Midbrain (tissue), 1 donor: ENCODE results near the gene WNT4.

ENCODE experiments used
- DNase-seq: peaks from one replicate; lab custom pipeline; 2025; lab: John Stamatoyannopoulos, UW

WNT4 gene

GRCh38 chr1:22143065-22144033 is at the start of gene WNT4:
WNT4 (minus strand) TSS chr1:22143097; CDS start chr1:22142922, 175 bp downstream.
- peak; percentile 8 for DNase-seq

DNA sequence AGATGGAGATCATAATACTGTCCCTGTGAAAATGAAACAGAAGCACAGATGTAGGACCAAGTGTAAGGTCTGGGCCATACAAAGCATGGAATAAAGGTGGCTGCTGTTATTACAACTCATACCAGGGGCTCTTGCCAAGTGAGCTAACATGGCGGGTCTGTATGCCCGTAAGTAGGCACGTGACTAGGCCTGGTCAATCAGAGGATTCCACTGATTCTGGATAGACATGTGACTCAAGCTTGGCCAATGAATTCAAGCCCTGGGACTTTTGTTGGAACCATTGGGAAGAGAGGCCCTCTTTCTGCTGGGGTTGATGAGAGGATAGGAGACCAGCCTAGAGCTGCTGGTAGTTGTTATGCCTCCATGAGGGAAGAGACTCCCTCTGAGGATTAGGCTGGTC is 47.8 kb upstream of the WNT4 start:
- no peak for DNase-seq

DNA sequence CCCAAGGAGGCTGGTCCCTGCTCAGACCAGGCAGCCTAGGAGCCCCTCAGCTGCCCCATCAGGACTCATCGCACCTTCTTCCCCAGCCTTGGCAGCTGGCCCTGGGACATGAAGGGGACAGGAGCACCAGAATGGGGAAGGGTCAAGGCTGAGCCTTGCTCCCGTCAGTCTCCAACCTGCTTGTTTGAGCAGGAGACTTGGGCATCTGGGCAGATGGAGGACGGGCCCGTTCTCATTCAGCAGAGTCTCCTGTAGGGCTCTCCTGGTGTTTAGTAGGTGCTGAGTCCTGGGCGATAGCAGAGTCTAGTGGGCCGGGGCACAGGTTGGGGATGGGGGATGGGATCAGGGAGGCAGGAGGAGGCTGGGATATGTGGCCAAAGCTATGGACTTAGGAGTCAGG is 47.4 kb upstream of the WNT4 start:
- no peak for DNase-seq

- no peak for DNase-seq
Measured at GRCh38 chr1:22189619-22190018, 46.7 kb upstream of the WNT4 start.

GRCh38 chr1:22188914-22189313 is 46.0 kb upstream of the WNT4 start:
- no peak for DNase-seq

- no peak for DNase-seq
Measured at GRCh38 chr1:22188436-22188835, 45.5 kb upstream of the WNT4 start.

GRCh38 chr1:22186311-22186710 is 43.4 kb upstream of the WNT4 start:
- no peak for DNase-seq

DNA sequence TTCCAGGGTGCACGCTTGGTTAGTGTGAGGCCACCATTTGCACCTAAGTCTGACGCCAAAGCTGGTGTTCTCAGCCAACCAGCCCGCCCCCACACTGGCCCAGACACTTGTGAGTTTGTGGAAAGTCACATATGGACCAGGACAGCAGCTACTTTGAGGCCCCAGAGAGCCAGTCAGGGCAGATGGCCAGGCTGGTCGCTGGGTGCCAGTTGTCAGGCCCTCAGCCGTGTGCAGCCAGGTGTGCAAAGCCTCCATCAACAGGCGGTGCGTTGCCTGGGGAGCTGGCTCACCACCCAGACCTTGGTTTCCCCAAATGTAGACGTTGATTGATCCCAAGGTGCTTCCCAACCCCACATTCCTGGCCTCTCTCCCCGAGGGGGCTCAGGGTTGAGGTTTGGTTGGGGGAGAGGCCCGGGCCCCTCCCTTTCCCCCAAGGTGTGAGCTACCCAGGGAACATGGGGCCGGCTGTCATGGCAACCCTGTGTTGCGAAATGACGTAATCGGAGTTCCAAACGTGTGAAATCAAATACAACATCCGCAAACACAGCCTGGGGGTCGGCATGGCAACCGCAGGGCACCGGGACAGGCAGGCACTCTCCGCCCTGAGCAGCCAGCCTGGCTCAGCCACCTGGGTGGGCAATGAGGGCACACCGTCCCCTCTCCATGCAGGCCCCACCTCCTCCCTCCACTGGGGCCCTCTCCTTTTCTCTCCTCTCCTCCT is 42.2 kb upstream of the WNT4 start:
- no peak for DNase-seq

GRCh38 chr1:22184454-22184853 is 41.6 kb upstream of the WNT4 start:
- DNase-seq: no peak

DNA sequence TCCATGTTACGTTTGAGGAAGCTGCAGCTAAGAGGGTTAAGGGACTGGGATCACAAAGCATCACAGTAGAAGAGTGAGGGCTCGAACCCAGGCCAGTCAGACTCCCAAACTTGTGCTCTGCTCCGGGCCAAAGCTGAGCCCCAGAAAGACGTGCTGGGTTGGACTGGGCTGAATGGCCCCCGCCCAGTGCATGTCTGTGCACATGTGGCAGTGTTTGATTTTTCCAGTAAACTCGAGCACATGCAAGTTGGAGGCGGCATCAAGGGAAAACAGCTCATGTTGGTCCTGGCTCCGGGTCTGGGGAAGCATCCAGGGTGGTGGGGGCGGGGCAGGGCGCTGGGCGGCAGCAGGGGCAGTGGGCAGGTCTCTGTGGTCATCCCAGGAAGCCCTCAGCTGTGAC is 39.8 kb upstream of the WNT4 start:
- no peak for DNase-seq

GRCh38 chr1:22179197-22179803 is 36.4 kb upstream of the WNT4 start:
- DNase-seq: no peak

DNA sequence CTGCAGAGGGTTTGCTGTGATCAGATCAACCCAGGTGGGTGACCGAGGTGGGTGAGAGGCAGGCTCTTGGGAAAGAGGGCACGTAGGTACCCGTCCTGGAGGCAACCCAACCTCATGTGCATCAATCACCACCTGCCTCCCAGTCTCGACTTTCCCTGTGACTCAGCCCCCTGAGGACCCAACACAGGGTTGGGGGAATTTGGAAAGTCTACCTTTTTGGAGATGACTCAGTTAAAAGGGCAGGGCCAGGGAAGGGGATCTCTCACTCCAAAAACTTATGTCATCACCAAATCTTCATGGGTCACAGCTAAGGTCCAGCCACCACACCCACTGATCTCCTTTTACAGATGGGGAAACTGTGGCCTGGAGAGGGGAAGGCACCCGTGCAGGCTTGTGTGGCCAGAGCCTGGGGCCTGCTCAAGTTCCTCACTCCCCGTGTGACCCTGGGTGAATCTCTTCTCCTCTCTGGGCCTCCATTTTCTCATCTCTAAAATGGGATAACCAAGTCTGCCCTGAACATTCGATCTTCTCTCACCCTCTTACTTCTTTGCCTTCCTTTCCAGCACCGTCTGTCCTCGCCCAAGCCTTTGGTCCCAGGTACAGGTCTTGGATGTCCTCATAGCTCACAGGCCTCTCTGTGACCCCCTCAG is 34.6 kb upstream of the WNT4 start:
- DNase-seq: no peak

- DNase-seq: no peak
Measured at GRCh38 chr1:22176258-22176657, 33.4 kb upstream of the WNT4 start.

- DNase-seq: no peak
Measured at GRCh38 chr1:22174446-22175220, 31.7 kb upstream of the WNT4 start.

GRCh38 chr1:22171951-22172715 is 29.2 kb upstream of the WNT4 start:
- no peak for DNase-seq

DNA sequence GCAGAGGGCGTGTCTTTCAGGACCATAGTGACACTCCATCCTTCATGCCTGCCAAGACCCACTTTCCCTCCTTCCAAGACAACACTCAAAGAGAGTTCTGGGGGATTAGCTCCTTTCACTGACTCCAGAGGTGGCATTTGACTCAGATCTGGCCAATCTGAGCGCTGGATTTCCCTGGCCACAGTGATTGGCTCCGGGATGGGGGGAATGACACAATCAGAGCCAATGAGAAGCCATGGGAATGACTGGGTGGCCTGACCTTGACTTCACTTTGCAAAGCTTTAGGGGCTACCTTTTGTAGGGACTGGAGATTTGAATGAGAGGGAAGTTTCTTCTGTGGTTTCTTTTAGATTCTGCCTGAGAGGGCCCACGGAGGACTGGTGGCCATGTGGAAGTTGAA is 26.9 kb upstream of the WNT4 start:
- no peak for DNase-seq

GRCh38 chr1:22168412-22168973 is 25.6 kb upstream of the WNT4 start:
- DNase-seq: no peak

DNA sequence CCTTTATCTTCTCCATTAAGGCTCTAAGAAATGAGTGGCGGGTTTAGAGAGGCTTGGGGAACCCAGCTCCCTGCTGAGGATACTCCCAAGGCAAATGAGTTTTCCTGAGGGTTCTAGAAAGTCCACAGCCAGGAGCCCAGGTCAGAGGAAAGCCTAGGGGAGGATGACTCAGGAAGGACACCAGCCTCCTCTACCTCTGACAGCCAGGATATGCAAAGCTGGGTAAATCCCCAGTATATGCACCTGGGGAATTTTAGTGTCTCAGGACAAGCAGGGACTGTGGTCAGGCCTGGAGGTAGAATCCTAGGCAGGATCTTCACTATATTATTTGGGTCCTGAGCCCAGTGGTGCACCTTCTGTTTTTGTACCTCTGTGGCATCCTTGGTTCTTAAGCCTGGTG is 23.5 kb upstream of the WNT4 start:
- DNase-seq: no peak

- DNase-seq: no peak
Measured at GRCh38 chr1:22164841-22165808, 22.2 kb upstream of the WNT4 start.
